Prostate gland (tissue), 2 donors: ENCODE measurements around the gene MPHOSPH9.

Experiments used
- POLR2A ChIP-seq: fragments of 450-650 bp; IDR thresholded peaks from one replicate; pipeline ENCODE4 v1.6.1; 2016; ENCODE audit warnings: antibody characterized with exemption, mild to moderate bottlenecking
- POLR2AphosphoS5 ChIP-seq: sonication (generic); formaldehyde crosslinking; IDR thresholded peaks from one replicate; pipeline ENCODE4 v1.6.1; 2017; ENCODE audit warnings: antibody characterized with exemption
- TF ChIP-seq, protein P1 (sequence below), 4 experiments: fragments of 200-600 bp in 2 of 4; fragments of 450-650 bp in 2 of 4; sonication (generic) in 2 of 4; IDR thresholded peaks; 1 replicate in 3 of 4; 2 replicates in 1 of 4; pipeline ENCODE4 v1.5.1; 2016 to 2019; ENCODE audit warnings: antibody characterized with exemption in 4 of 4, mild to moderate bottlenecking in 2 of 4, moderate library complexity in 2 of 4

DNA sequence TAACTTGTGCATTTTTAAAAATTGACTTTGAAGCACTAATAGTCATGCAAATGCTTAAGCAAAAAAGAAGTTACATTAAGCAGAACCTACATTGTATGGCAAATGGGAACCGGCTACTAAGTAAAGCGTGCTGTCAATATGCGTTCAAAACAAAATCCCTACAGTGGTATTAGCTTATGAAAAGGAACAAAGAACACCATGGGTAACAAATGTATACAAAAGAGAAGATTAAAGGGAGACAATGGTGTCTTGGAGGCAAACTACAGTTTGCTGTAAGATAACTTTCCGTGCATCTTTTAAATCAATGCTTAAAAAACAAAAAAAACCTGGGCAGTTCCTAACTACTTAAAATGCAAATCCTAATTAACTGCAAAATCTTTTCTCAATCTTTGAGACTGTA is 28.3 kb upstream of the MPHOSPH9 start:
- TF ChIP-seq, protein P1, sequence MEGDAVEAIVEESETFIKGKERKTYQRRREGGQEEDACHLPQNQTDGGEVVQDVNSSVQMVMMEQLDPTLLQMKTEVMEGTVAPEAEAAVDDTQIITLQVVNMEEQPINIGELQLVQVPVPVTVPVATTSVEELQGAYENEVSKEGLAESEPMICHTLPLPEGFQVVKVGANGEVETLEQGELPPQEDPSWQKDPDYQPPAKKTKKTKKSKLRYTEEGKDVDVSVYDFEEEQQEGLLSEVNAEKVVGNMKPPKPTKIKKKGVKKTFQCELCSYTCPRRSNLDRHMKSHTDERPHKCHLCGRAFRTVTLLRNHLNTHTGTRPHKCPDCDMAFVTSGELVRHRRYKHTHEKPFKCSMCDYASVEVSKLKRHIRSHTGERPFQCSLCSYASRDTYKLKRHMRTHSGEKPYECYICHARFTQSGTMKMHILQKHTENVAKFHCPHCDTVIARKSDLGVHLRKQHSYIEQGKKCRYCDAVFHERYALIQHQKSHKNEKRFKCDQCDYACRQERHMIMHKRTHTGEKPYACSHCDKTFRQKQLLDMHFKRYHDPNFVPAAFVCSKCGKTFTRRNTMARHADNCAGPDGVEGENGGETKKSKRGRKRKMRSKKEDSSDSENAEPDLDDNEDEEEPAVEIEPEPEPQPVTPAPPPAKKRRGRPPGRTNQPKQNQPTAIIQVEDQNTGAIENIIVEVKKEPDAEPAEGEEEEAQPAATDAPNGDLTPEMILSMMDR (IDR thresholded peaks at IDR 0.05): no peak
- TF ChIP-seq POLR2A (no peak), POLR2AphosphoS5 (no peak)
